Measurements from ENCODE around the gene SHC4.
A peak's percentile ranks its signal among the peaks of the same experiment; 100 is the strongest.
"Not testable (repeated sequence)": the region's sequence is repeated elsewhere in the genome, so short reads cannot be mapped to it uniquely, and the experiment has no call there.

SHC4 gene

DNA sequence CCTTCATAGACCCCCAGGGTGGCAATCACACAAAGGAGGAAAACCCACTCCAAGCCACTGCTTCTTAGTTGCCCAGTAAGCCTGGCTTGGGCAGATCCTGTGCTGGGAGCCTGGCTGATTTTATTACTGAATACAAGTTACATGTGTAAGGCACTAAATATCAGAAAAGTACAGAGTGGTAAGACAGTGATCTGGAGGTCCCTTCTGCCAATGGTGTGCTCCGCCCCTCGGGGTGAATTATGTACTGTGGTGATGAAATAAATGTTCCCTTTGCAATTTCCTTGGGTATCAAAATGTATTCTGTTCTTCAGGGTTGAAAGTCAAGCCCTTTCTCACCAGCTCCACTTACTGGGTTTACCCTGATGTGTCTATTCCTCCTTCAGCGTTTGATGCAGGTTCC, 47.0 kb downstream of the SHC4 start:
- no peak overlapping the region for H3K4me3 ChIP-seq (ENCODE audit: control insufficient read depth, low read depth, low read length)
- TF ChIP-seq, protein P1, sequence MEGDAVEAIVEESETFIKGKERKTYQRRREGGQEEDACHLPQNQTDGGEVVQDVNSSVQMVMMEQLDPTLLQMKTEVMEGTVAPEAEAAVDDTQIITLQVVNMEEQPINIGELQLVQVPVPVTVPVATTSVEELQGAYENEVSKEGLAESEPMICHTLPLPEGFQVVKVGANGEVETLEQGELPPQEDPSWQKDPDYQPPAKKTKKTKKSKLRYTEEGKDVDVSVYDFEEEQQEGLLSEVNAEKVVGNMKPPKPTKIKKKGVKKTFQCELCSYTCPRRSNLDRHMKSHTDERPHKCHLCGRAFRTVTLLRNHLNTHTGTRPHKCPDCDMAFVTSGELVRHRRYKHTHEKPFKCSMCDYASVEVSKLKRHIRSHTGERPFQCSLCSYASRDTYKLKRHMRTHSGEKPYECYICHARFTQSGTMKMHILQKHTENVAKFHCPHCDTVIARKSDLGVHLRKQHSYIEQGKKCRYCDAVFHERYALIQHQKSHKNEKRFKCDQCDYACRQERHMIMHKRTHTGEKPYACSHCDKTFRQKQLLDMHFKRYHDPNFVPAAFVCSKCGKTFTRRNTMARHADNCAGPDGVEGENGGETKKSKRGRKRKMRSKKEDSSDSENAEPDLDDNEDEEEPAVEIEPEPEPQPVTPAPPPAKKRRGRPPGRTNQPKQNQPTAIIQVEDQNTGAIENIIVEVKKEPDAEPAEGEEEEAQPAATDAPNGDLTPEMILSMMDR (conservative IDR thresholded peaks at IDR 0.05; ENCODE audit: control insufficient read depth, insufficient read depth, low read depth, low read length): no peak
- DNase-seq (ENCODE audit: low read depth): no peak

DNA sequence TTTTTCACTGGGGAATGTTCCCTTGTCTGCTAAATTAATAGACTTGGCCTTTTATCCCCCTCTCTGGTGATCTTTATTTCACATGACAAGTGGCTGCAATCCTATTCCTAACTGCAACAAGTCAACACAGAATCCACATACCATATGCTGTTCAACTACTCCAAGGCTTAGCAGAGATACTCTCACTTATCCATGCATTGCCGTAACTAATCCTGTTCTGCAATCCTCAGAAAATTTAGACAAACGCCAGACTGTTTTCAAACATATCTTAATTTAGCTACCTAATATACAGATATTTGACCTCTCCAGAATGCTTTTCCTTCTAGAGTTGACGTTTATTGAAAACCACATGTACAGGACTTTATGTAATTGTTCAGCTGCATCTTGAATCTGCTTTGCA, 47.9 kb downstream of the SHC4 start:
- no peak overlapping the region for H3K4me3 ChIP-seq (ENCODE audit: control insufficient read depth, low read depth, low read length)
- TF ChIP-seq, protein P1 (conservative IDR thresholded peaks at IDR 0.05; ENCODE audit: control insufficient read depth, insufficient read depth, low read depth, low read length): no peak
- no peak for DNase-seq (ENCODE audit: low read depth)

DNA sequence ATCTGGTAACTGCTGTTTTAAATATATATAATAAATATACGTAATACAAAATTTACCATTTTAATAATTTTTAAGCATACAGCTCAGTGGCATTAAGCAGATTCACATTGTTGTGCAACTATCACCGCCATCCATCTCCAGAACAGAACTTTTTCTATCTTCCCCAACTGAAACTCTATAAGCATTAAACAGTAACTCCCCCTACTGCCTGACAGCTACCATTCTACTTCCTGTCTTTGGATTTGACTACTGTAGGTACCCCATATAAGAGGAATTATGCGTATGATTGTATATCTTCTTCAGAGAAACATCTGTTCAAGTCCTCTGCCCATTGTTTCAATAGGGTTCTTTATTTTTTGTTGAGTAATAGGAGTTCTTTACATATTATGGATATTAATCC, 49.0 kb downstream of the SHC4 start:
- no peak overlapping the region for H3K4me3 ChIP-seq (ENCODE audit: control insufficient read depth, low read depth, low read length)
- TF ChIP-seq, protein P1 (conservative IDR thresholded peaks at IDR 0.05; ENCODE audit: control insufficient read depth, insufficient read depth, low read depth, low read length): peak; percentile 10
- DNase-seq (ENCODE audit: low read depth): no peak

DNA sequence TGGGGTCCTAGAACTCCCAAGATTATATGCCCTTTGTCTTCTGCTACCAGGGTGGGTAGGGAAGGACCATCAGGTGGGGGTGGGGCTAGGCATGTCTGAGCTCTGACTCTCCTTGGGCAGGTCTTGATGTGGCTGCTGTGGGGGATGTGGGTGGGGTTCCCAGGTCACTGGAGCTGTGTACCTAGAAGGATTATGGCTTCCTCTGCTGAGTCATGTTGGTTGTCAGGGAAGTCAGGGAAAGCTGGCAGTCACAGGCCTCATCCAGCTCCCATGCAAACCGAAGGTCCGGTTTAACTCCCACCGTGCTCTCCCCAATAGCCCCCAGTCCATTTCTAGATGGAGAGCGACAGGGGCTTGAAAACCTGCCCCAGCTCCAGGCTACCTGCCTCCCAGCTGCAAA, 50.6 kb downstream of the SHC4 start:
- DNase-seq (ENCODE audit: low read depth): no peak
- H3K4me3 ChIP-seq (ENCODE audit: control insufficient read depth, low read depth, low read length): no peak overlapping the region
- TF ChIP-seq, protein P1 (conservative IDR thresholded peaks at IDR 0.05; ENCODE audit: control insufficient read depth, insufficient read depth, low read depth, low read length): no peak

DNA sequence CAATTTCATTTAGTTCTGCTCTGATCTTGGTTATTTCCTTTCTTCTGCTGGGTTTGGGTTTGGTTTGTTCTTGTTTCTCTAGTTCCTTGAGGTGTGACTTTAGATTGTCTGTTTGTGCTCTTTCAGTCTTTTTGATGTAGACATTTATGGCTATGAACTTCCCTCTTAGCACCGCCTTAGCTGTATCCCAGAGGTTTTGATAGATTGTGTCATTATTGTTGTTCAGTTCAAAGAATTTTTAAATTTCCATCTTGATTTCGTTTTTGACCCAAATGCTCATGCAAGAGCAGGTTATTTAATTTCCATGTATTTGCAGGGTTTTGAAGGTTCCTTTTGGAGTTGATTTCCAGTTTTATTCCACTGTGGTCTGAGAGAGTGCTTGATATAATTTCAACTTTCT, 53.2 kb downstream of the SHC4 start:
- not testable (repeated sequence) for H3K4me3 ChIP-seq (ENCODE audit: control insufficient read depth, low read depth, low read length)

DNA sequence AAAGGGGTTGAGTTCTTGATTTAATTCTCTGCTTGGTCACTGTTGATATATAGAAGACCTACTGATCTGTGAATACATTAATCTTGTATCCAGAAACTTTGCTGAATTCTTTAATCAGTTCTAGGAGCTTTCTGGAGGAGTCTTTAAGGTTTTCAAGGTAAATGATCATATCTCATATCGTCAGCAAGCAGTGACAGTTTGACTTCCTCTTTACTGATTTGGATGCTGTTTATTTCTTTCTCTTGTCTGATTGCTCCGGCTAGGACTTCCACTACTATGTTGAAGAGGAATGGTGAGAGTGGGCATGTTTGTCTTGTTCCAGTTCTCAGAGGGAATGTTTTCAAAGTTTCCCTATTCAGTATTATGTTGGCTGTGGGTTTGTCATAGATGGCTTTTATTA, 54.4 kb downstream of the SHC4 start:
- H3K4me3 ChIP-seq (ENCODE audit: control insufficient read depth, low read depth, low read length); DNase-seq (ENCODE audit: low read depth): not testable (repeated sequence)

More for the DNA sequence above, 53.2 kb downstream of the SHC4 start:
- not testable (repeated sequence) for DNase-seq (ENCODE audit: low read depth)

DNA sequence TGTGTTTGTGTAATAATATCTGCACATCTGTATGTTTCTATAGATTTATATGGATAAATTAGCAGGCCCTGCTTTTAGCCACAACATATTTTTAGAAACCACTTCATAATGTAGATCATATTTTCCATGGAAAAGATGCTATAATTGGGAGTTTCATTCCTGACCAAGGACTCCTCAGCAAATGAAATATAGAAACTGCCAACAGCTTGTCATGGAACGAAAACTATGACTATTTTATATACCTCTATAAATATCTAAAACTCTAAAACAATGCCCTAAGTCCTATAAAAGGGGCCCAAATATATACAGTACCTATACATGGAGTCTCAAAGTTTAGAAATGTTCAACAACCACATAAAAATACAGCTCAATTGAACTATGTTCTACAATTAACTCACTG, 57.9 kb downstream of the SHC4 start:
- TF ChIP-seq, protein P1 (conservative IDR thresholded peaks at IDR 0.05; ENCODE audit: control insufficient read depth, insufficient read depth, low read depth, low read length): no peak
- DNase-seq (ENCODE audit: low read depth): no peak
- no peak overlapping the region for H3K4me3 ChIP-seq (ENCODE audit: control insufficient read depth, low read depth, low read length)

DNA sequence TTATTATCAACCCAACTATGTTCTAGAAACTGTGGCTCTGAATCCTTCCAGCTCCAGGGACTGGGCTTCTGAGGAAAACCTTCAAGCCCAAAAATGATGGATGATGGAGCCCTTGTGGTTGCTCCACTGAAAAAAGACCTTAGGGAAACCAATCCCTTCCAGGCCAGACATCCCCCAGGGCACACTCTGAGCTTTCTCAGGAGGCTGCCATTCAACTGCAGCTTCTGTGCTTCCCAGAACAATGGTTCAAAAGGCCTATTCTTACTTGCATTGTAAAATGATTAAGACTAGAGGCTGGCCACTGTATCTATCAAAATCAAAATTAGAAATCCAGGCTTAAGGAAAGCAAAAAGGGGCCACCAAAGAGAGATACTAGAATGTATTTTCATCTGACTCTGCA, 58.5 kb downstream of the SHC4 start:
- no peak overlapping the region for H3K4me3 ChIP-seq (ENCODE audit: control insufficient read depth, low read depth, low read length)
- no peak for DNase-seq (ENCODE audit: low read depth)
- TF ChIP-seq, protein P1 (conservative IDR thresholded peaks at IDR 0.05; ENCODE audit: control insufficient read depth, insufficient read depth, low read depth, low read length): no peak
